ENCODE results near the gene PIH1D1. TPM values are rescaled to one million over a fixed set of nuclear protein-coding genes. Genes with fewer than 3 reads are reported as not detected.
A peak's percentile ranks its signal among the peaks of the same experiment; 100 is the strongest.

The PIH1D1 gene
- total RNA-seq, 1 donor from 2014 or later = 124 TPM

DNA sequence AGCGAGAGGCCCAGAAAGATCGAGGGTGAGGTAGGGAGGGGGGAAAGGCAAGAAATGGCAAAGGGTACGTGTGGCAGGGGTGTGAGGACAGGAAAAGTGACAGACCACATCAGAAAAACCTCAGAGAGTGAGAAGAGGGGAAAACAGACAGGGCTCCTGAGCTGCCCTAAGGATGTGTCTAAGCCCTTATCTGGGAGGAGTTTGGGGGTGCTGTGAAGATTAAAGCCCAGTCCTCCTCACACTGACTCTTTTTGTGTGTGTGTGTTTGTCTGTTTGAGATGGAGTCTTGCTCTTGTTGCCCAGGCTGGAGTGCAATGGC, 27.7 kb downstream of the PIH1D1 start:
- H3K27ac Mint-ChIP-seq = no peak overlapping the region
- intact Hi-C loops (cut with micrococcal nuclease) = no loop called here

DNA sequence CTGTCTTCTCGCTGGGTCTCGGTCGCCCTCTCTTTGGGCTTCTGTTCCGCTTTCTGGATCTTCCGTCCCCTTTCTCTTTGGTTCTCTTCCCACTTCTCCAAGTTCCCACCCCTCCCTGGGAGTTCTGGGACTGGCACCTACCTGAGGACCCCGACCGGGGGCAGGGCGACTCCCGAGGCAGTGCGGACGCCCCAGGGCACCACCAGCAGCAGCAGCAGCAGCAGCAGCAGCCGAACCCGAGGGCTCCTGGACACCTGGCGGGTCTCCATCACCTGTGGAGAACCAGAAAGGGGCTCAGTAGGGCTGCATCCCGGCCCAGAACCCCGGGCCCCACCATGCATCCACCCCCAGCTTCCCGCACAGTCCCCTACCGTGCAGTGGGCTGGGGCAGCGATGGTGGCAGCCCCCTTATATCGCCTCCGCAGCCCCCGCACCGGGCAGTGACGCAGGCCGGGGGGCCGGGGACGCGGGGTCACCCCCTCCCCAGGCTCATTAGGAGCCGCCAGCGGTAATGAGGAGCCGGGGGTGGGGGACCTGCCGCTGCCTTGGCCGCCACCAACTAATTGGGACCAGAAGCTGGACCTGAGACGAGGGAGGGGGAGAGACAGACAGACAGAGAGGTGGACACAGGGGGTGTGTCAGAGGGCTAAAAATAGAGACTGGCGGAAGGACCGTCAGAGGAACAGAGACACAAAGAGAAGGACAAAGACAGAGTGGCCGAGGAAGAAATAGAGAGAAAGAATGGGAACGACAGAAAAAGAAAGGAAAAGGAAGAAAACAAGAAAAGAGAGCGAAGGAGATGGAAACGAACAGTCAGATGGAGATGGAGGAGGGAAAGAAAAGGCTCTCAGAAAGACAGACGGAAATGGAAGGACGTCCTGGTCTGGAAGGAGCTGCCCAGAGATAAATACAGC, 28.3 kb downstream of the PIH1D1 start, which contains the start of gene PTH2:
TSS of gene PTH2 (minus strand) at position 371 of the 914 bp plus-strand sequence. CDS start at position 269, 102 bp downstream.
- Mint-ChIP-seq H3K27ac (peak within 1 kb of the TSS; percentile 68), H3K36me3 (ENCODE audit: low read depth) (peaks cover 3% of the 10 kb centered on the region), H3K27me3 (ENCODE audit: insufficient read depth) (peaks cover 88% of the 10 kb centered on the region), H3K4me1 (ENCODE audit: low read depth) (peaks cover 55% of the 10 kb centered on the region), H3K9me3 (no peaks in the 10 kb centered on the region), H3K4me3 (peak within 1 kb of the TSS; percentile 80)
- intact Hi-C loops (cut with micrococcal nuclease) = no loop called here
- DNase-seq (ENCODE audit: low spot score) = no peak

More for the DNA sequence above, 27.7 kb downstream of the PIH1D1 start:
- no peak for DNase-seq (ENCODE audit: low spot score)
- peaks cover 3% of the 10 kb centered on the region for H3K36me3 Mint-ChIP-seq (ENCODE audit: low read depth)
- no peaks in the 10 kb centered on the region for H3K9me3 Mint-ChIP-seq
- H3K27me3 Mint-ChIP-seq (ENCODE audit: insufficient read depth) = peaks cover 85% of the 10 kb centered on the region
- peaks cover 56% of the 10 kb centered on the region for H3K4me1 Mint-ChIP-seq (ENCODE audit: low read depth)
- H3K4me3 Mint-ChIP-seq = peak overlapping the region; percentile 69

DNA sequence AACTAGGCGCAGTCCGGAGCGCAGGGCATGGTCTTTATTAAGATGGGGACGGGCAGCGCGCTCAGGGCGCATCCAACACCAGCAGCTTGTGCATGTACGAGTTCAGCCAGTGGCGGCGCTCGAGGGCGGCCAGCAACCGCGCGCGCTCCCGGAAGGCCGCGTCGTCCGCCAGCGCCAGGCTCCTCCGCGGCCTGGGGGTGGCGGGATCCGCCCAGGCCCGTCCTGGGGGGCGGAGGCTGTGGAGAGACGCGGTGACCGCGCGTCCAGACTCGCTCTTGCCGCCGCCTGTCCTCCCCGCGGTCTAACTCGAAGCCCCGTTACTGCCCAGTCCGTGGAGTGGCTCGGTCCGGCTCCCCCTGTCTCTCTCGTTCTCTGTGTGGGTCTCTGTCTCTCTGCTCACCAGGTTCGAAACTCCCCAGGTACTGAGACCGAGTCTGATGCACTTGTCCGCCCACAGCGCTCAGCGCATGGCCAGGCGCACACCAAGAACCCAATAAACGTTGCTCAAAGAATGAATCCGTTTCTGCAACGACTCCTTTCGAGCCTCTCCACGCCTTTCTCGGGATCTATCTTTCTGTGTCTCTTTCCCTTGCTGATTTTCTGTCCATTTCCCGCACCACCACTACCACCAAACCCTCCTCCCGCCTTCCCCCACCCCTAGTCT, 29.1 kb downstream of the PIH1D1 start:
- Mint-ChIP-seq H3K36me3 (ENCODE audit: low read depth) (peaks cover 3% of the 10 kb centered on the region), H3K9me3 (no peaks in the 10 kb centered on the region), H3K27me3 (ENCODE audit: insufficient read depth) (peaks cover 86% of the 10 kb centered on the region), H3K4me1 (ENCODE audit: low read depth) (peaks cover 47% of the 10 kb centered on the region), H3K27ac (peak overlapping the region; percentile 68), H3K4me3 (peak overlapping the region; percentile 80)
- intact Hi-C loops (cut with micrococcal nuclease) = loop anchor here (1.0 kb wide), 2 partner anchors 9 to 21 kb away; no protein-coding TSS in a partner anchor
- DNase-seq (ENCODE audit: low spot score) = peak; percentile 58

- Mint-ChIP-seq H3K4me1 (ENCODE audit: low read depth) (peaks cover 42% of the 10 kb centered on the region), H3K36me3 (ENCODE audit: low read depth) (peaks cover 3% of the 10 kb centered on the region), H3K27me3 (ENCODE audit: insufficient read depth) (peaks cover 83% of the 10 kb centered on the region), H3K9me3 (no peaks in the 10 kb centered on the region), H3K4me3 (peak overlapping the region; percentile 31), H3K27ac (no peak overlapping the region)
- intact Hi-C loops (cut with micrococcal nuclease) = loop anchor here (1.0 kb wide), 2 partner anchors 9 to 21 kb away; no protein-coding TSS in a partner anchor
- DNase-seq (ENCODE audit: low spot score) = no peak
These were observed 29.8 kb downstream of the PIH1D1 start for GRCh38 chr19:49421878-49422202.

DNA sequence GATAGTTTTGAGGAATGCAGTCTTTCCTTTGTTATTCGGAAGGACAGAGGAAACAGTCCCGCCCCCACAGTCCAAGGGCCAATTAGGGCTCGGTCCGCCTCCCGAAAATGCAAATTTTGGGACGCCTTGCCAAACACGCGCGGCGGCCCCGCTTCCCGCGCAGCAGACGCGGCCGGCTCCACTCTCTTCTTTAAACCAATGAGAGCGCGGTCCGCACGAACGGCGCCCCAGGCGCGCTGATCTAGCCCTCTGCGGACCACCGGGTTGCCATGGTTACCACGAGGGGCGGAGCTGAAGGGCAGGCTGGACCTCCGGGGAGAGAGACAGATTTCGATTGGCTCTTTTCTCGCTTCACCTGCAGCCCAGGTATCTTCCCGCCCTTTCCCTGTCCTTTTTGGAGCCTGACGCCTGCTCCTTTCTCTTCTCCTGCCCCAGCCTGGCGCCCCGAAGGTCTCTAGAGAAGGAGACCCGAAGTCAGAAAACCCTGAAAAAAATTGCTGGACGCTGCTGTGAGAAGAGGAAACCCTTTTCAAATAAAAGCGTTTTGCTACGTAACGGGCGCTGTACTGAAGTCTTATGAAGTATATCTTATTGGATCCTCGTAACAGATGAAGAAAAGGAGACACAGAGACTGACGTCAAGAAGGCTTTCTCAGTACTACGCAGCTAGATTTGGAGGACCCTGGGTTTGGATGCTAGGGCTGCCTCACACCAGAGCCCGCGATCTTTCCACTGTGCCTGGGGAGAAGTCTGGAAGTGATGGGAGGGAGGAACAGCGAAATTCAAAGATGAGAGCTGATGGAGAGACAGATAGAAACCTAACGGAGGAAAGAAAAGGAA, 30.4 kb downstream of the PIH1D1 start:
- peaks cover 36% of the 10 kb centered on the region for H3K4me1 Mint-ChIP-seq (ENCODE audit: low read depth)
- intact Hi-C loops (cut with micrococcal nuclease) = no loop called here
- no peaks in the 10 kb centered on the region for H3K9me3 Mint-ChIP-seq
- H3K27ac Mint-ChIP-seq = no peak overlapping the region
- peak; percentile 42 for DNase-seq (ENCODE audit: low spot score)
- H3K4me3 Mint-ChIP-seq = peak overlapping the region; percentile 31
- H3K36me3 Mint-ChIP-seq (ENCODE audit: low read depth) = peaks cover 3% of the 10 kb centered on the region
- peaks cover 77% of the 10 kb centered on the region for H3K27me3 Mint-ChIP-seq (ENCODE audit: insufficient read depth)

DNA sequence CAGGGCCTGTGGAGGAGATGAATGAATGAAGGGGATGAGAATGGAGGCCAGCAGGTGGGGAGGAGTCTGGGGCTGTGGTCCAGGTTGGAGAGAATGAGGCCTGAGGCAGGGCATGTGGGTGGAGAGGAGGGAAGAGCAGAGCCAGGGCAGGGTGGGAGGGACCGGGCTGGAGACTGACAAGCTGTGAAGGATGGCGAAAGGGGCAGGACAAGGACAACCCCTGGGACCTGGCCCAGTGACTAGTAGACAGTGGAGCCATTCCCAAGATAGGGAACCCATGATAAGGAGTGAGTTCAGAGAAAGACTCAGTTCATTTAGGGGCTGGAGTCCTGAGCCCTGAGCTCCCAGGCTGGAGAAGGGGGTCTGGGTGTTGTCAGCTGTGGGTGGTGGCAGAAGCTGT, 31.4 kb downstream of the PIH1D1 start:
- Mint-ChIP-seq H3K4me1 (ENCODE audit: low read depth) (peaks cover 27% of the 10 kb centered on the region), H3K9me3 (no peaks in the 10 kb centered on the region), H3K27ac (no peak overlapping the region), H3K27me3 (ENCODE audit: insufficient read depth) (peaks cover 67% of the 10 kb centered on the region), H3K4me3 (peak overlapping the region; percentile 52), H3K36me3 (ENCODE audit: low read depth) (peaks cover 3% of the 10 kb centered on the region)
- DNase-seq (ENCODE audit: low spot score) = no peak
- intact Hi-C loops (cut with micrococcal nuclease) = no loop called here

DNA sequence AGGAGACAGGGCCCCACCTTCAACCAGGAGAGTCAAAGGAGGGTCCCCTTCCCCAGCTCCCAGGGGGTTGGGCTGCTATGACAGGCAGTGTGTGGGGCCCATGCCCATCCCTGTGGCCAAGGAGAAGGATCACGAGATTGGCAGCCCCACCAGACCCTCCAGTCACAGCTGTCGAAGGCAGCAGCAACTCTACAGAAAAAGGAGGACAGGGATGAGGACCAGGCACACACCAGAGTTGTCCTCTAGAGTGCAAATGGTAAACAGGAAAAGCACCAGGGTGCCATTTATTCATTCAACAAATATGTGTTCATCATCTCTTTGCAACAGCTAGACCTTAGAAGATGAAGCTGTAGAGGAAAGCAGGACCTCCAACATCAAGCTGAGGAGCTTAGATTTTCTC, 32.4 kb downstream of the PIH1D1 start:
- H3K27me3 Mint-ChIP-seq (ENCODE audit: insufficient read depth) = peaks cover 58% of the 10 kb centered on the region
- intact Hi-C loops (cut with micrococcal nuclease) = no loop called here

GRCh38 chr19:49418511-49418910, 33.1 kb downstream of the PIH1D1 start:
- DNase-seq (ENCODE audit: low spot score) = no peak
- H3K27ac Mint-ChIP-seq = no peak overlapping the region
- no peak overlapping the region for H3K4me3 Mint-ChIP-seq
- H3K9me3 Mint-ChIP-seq = no peaks in the 10 kb centered on the region
- peaks cover 3% of the 10 kb centered on the region for H3K36me3 Mint-ChIP-seq (ENCODE audit: low read depth)
- H3K27me3 Mint-ChIP-seq (ENCODE audit: insufficient read depth) = peaks cover 51% of the 10 kb centered on the region
- intact Hi-C loops (cut with micrococcal nuclease) = no loop called here
- peaks cover 21% of the 10 kb centered on the region for H3K4me1 Mint-ChIP-seq (ENCODE audit: low read depth)

More for the DNA sequence above, 32.4 kb downstream of the PIH1D1 start:
- Mint-ChIP-seq H3K36me3 (ENCODE audit: low read depth) (peaks cover 3% of the 10 kb centered on the region), H3K9me3 (no peaks in the 10 kb centered on the region), H3K27ac (no peak overlapping the region), H3K4me1 (ENCODE audit: low read depth) (peaks cover 27% of the 10 kb centered on the region), H3K4me3 (no peak overlapping the region)
- no peak for DNase-seq (ENCODE audit: low spot score)

DNA sequence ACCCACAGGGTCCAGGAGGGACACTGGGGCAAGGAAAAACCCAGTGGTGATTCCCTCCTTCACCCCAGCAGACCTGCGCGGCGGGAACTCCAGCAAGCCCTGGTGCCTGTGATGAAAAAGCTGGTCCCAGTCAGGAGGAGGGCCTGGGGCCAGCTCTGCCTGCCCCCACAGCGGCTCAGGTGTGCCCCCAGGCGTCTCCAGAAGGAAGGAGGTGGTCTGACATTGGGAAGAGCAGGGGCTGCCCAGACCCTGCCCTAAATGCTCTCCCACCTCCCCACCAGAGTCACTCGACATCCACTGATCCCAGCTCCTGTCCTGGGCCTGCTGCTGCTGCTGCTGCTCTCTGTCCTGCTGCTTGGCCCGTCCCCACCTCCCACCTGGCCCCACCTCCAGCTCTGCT, 34.5 kb downstream of the PIH1D1 start:
- intact Hi-C loops (cut with micrococcal nuclease) = no loop called here
- H3K27ac Mint-ChIP-seq = no peak overlapping the region
- H3K27me3 Mint-ChIP-seq (ENCODE audit: insufficient read depth) = peaks cover 44% of the 10 kb centered on the region
- H3K4me3 Mint-ChIP-seq = no peak overlapping the region
- peaks cover 13% of the 10 kb centered on the region for H3K4me1 Mint-ChIP-seq (ENCODE audit: low read depth)
- H3K9me3 Mint-ChIP-seq = no peaks in the 10 kb centered on the region
- peaks cover 3% of the 10 kb centered on the region for H3K36me3 Mint-ChIP-seq (ENCODE audit: low read depth)
- DNase-seq (ENCODE audit: low spot score) = no peak

DNA sequence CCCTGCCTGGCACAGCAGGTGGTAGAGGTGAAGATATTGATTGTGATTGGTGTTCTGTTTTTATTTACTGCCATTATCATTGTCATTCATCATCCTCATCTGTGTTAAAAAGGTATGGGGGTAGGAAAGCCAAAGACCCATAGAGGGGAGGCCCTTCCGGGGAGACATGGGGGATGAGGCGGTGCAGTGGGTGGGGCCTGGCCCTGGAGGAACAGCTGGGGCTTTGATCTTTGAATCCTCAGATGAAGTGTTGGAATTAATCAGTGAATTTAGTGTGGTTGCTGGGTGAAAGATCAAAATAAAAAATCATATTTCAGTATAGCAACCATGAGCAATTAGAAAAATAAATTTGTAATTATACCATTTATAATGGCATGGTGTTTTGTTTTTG, 35.8 kb downstream of the PIH1D1 start:
- no peak overlapping the region for H3K4me3 Mint-ChIP-seq
- DNase-seq (ENCODE audit: low spot score) = no peak
- peaks cover 14% of the 10 kb centered on the region for H3K4me1 Mint-ChIP-seq (ENCODE audit: low read depth)
- peaks cover 32% of the 10 kb centered on the region for H3K27me3 Mint-ChIP-seq (ENCODE audit: insufficient read depth)
- no peaks in the 10 kb centered on the region for H3K9me3 Mint-ChIP-seq
- intact Hi-C loops (cut with micrococcal nuclease) = no loop called here
- no peak overlapping the region for H3K27ac Mint-ChIP-seq
- H3K36me3 Mint-ChIP-seq (ENCODE audit: low read depth) = peaks cover 1% of the 10 kb centered on the region

GRCh38 chr19:49415102-49415809, 36.4 kb downstream of the PIH1D1 start:
- peaks cover 26% of the 10 kb centered on the region for H3K27me3 Mint-ChIP-seq (ENCODE audit: insufficient read depth)
- intact Hi-C loops (cut with micrococcal nuclease) = no loop called here
- no peak for DNase-seq (ENCODE audit: low spot score)
- H3K4me3 Mint-ChIP-seq = no peak overlapping the region
- H3K27ac Mint-ChIP-seq = no peak overlapping the region
- H3K4me1 Mint-ChIP-seq (ENCODE audit: low read depth) = peaks cover 14% of the 10 kb centered on the region
- H3K36me3 Mint-ChIP-seq (ENCODE audit: low read depth) = peaks cover 1% of the 10 kb centered on the region
- no peaks in the 10 kb centered on the region for H3K9me3 Mint-ChIP-seq

- no peak overlapping the region for H3K4me3 Mint-ChIP-seq
- no peak overlapping the region for H3K27ac Mint-ChIP-seq
- H3K27me3 Mint-ChIP-seq (ENCODE audit: insufficient read depth) = peaks cover 16% of the 10 kb centered on the region
- peaks cover 24% of the 10 kb centered on the region for H3K4me1 Mint-ChIP-seq (ENCODE audit: low read depth)
- H3K36me3 Mint-ChIP-seq (ENCODE audit: low read depth) = peaks cover 2% of the 10 kb centered on the region
- intact Hi-C loops (cut with micrococcal nuclease) = no loop called here
- H3K9me3 Mint-ChIP-seq = no peaks in the 10 kb centered on the region
- no peak for DNase-seq (ENCODE audit: low spot score)
These were observed 37.4 kb downstream of the PIH1D1 start for GRCh38 chr19:49414256-49414655.
